NCI-H1048 (cell line): ENCODE measurements around the gene KLF18.
"Not testable (repeated sequence)": the region's sequence is repeated elsewhere in the genome, so short reads cannot be mapped to it uniquely, and the experiment has no call there.

Experiments used
- DNase-seq: peaks from one replicate; lab custom pipeline; 2025; lab: John Stamatoyannopoulos, UW

Gene KLF18

DNA sequence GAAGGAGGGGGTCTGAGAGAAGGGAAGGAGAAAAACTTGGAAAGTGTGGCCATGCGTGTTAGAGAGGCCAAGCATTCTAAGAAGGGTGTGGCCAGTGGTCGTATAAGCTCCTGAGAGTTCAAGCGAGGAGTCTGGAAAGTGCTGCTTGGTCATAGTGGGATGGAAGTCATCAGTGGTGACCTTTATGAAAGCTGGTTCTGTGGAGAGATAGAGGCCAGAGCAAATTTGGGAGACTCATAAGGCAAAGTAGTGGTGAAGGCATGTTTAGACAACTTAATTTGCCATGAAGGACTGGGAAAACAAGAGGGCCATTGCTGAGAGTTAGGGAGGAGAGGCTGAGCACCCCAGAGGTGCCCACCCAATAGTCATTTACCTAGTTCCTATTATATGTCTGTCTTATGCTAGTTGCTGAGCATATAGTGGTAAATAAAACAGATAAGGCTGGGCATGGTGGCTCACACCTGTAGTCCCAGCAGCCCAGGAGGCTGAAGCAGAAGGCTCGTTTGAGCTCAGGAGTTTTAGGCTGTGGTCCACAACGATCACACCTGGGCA, 21.0 kb downstream of the KLF18 start:
- no peak for DNase-seq

DNA sequence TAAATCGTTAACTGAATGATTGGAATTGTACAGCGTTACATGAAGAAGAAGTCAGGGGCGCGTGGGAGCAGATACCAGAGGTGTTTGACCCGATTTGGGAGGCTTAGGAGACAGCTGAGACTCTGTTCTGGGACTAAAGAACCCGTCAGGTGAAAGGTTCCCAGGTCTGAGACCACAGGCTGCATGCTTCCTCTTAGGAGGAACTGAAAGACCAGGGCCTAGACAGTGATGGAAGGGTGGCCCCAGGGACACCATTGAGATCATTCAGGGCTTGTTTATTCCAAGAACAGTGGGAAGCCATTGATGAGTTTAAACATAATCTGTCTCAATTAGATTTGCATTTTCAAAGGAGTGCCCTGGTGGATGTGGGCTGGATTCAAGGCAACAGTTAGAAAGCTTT, 21.9 kb downstream of the KLF18 start:
- DNase-seq, result no peak

DNA sequence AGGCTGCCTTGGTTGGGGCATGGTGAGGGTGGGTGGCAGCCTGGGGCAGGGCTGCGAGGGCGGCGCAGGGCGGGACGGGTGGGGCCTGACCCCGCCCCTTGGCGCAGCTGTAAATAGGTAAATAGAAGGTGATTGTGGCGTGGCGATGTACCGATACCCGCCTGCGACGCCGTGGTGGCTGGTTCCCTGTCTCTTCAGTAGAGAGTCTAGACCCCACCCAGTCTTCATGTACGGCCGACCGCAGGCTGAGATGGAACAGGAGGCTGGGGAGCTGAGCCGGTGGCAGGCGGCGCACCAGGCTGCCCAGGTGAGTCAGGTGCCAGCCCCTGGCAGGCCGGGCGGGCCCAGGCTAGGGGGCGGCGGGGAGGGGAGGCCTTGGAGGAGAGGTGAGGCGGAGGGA, 22.7 kb downstream of the KLF18 start, which contains the start of gene KLF17:
Gene KLF17 (plus strand): TSS at position 140 of the 400 bp plus-strand sequence. CDS start 87 bp downstream, at position 227.
- no peak for DNase-seq

DNA sequence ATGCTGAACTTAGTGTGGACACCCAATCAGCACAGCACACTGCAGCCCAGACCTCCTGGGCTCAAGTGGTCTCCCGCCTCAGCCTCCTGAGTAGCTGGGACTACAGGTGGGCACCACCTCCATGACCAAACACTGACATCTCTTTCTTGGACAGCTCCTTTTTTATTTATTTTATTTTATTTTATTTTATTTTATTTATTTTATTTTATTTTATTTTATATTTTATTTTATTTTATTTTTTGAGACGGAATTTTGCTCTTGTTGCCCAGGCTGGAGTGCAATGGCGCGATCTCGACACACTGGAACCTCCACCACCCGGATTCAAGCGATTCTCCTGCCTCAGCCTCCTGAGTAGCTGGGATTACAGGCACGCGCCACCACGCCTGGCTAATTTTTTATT, 24.2 kb downstream of the KLF18 start:
- not testable (repeated sequence) for DNase-seq

DNA sequence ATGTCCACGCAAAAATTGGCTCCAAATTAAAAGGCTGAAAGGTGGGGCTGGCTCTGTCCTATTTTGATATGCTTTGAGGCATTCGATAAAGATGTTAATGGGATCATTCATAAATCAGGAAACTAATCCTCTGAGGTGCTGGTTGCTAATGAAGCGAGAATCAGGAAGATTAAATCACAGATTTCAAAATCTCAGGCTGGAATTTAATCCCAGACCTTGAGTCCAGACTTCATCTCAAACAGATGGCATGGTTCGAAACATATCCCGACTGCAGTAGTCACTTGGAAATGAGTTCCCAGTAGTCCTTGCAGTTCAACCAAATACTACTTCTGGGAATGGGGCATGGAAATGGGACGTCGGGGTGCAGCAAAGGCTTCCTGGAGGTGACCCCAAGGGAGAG, 27.3 kb downstream of the KLF18 start:
- no peak for DNase-seq

DNA sequence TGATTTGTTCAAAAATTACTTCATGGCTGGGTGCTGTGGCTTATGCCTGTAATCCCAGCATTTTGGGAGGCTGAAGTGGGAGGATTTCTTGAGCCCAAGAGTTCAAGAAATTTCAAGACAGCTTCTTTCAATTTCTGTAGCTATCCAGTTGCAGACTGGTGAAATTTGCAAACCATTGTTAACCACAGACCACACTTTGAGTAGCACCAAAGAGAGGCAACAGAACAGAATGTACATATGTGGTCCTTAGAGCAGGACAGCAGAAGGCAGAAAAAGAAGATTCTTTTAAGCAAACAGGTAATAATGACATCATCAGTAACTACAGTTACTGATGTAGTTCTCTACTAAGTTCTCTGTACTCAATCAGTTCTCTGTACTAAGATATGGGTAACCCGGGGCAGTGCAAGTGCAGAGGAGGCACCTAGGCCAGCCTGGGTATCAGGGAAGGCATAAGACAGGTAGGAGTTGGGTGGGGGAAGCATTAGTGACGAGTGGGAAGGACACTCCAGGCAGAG, 28.3 kb downstream of the KLF18 start:
- no peak for DNase-seq

DNA sequence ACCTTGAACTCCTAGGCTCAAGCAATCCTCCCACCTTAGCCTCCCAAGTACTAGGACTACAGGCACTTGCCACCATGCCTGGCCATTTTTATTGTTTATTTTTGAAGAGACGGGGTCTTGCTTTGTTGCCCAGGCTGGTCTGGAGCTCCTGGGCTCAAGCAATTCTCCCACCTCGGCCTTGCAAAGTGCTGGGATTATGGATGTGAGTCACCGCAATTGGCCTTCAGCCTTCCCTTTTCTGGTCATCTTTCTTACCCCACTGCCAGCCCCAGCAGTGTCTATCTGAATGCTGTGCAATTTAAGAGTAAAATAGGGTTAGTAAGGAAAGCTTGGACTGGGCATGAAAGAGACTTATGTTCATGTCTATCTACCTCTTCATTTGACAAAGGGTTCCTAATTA, 28.9 kb downstream of the KLF18 start:
- DNase-seq, result no peak

DNA sequence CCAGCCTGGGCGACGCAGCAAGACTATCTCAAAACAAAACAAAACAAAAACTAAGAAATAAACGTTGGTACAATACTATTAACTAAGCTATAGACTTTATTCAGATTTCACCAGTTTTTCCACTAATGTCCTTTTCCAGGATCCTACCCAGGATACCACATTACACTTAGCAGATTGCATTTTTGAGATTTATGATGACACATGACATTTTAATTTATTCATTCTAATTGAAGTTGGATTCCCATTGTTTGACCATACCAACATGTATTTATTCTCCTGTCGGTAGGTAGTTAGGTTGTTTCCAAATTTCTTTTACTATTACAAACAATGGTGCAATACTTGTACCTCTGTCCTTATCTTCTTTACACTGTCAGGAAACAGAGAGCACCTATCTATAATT, 29.6 kb downstream of the KLF18 start:
- no peak for DNase-seq

DNA sequence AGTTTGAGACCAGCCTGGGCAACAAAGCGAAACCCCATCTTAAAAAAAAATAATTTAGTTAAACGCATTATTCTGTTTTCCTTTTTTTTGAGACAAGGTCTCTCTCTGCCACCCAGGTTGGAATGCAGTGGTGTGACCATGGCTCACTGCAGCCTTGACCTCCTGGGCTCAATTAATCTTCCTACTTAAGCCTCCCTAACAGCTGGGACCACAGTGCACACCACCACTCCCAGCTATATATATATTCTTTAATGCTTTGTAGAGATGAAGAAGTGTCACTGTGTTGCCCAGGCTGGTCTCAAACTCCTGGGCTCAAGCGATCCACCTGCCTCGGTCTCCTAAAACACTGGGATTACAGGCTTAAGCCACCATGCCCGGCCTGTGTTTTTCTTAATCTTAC, 30.5 kb downstream of the KLF18 start:
- no peak for DNase-seq

DNA sequence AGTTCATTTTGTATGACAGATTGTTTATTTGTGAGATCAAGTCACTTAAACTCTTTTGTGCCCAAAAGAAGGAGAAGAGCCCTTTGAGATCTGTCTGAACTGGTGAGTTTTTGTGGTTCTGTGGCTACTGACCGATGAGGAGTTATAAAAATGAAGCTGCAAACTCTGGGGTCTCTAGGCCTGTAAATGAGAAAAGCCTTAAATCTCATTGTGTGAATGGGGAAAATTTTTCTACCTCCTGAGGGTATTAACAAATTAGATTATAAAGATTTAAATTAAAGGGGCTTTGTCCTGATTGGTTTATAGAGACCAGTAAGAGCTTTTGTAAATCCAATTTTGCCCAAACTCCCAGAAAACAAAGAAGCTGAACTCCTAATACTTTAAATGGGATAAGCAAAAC, 32.5 kb downstream of the KLF18 start:
- no peak for DNase-seq

DNA sequence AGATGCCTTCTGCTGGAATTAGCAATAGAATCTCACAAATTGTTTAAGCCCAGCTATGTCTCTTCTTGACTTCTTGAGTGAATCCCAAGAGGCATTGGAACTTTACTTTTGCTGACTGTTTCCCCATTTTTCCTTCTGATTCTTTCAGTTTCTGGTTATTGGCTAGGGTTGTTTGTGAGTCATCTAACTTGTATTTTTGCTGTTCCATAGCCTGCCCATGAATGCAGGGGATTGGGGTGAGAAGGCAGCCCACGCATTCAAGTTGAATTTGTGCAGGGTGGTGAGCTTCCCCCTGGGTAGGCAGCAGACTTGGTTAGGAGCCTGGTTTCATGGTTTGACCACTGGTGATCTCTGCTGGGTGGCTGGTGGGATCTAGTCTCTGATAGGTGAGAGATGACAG, 33.2 kb downstream of the KLF18 start:
- DNase-seq, result no peak

DNA sequence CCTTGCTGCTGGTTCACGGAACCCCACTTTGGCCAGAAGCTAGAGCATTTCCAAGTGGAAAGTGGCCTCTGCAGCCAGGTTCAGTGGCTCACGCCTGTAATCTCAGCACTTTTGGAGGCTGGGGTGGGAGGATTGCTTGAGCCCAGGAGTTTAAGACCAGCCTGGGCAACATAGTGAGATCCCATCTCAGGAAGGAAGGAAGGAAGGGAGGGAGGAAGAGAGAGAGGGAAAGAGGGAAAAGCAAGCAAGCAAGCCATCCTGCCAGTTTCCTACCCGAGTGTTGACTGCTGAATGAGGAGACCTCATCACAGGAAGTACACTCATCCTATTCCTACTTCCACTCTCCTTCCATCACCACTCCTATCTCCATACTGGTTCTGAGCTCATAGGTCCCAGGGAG, 35.6 kb downstream of the KLF18 start:
- DNase-seq, result no peak

DNA sequence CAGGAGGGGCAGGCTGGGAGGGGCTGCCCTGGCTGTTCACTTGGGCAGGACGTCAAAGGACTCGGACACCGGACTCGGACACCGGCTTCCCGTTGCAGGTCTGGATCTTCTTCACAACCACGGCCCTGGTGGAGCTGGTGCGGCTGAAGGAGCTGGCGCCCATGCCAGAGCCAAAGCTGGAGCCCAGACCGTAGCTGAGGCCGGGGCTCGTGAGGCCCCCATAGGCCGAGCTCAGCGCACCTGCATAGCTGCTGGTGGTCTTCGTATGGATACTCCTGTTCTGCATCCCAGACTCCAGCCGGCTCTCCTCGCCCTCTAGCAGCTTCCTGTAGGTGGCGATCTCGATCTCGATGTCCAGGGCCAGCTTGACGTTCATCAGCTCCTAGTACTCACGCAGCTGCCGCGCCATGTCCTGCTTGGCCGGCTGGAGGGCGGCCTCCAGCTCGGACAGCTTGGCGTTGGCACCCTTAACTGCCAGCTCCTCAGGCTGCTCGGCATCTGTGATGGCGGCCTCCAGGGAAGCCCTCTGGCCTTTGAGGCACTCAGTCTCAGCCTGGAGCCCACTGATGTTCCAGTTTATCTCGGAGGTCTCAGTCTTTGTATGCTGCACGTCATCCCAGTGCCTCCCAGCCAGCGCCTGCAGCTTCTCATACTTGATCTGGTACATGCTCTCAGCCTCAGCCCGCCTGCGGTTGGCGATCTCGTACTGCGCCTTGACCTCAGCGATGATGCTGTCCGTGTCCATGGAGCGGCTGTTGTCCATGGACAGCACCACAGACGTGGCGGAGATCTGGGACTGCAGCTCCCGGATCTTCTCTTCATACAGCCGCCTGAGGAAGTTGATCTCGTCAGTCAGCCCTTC, 37.9 kb downstream of the KLF18 start:
- DNase-seq, result no peak

DNA sequence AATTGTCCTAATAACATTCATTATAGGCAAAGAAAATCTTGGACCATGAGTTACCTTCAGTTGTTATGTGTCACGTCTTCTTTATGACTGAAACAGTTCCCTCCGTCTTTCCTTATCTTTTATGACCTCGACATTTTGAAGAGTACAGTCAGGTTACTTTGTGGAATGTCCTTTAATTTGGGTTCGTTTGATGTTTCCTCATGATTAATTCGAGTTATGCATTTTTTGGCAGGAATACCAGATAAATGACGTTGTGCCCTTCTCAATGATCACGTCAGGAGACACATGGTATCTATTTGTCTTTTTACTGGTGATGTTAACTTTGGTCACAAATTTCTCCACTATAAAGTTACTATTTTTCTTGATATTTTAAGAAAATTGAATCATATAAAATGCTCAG, 40.1 kb downstream of the KLF18 start:
- DNase-seq, result no peak

DNA sequence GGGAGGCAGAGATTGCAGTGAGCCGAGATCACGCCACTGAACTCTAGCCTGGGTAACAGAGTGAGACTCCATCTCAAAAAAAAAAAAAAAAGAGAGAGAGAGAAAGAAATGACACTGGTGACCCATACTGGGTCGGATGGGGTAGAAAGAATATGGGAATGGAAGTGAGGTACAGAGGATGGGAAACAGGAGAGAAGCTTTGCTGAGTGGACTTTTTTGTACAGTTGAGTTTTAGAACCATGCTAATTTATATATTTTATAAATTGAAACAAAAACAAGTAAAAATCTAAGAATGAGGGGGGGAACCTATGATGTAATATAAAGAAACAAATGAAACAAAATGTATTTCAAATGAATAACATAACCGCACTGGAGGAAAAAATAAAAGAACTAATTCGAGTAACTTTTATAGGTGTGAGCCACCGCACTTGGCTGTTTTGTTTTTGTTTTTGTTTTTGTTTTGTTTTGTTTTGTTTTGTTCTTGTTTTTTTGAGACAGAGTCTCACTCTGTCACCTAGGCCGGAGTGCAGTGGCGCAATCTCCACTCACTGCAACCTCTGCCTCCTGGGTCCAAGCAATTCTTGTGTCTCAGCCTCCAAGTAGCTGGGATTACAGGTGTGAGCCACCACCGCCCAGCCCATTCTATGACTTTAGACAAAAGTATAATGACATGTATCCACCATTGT, 41.1 kb downstream of the KLF18 start:
- no peak for DNase-seq

DNA sequence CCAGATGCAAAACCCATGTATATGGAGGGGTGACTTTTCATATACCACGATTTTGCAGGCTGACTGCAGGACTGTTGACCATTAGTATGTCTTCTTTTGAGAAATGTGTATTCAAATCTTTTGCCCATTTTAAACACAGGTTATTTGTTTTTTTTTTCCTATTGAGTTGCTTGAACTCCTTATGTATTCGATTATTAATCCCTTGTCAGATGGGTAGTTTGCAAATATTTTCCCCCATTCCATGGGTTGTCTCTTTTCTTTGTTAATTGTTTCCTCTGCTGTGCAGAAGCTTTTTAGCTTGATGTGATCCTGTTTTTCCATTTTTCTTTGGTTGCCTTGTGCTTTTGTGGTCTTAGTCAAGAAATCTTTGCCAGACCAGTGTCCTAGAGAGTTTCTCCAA, 47.4 kb downstream of the KLF18 start:
- no peak for DNase-seq

DNA sequence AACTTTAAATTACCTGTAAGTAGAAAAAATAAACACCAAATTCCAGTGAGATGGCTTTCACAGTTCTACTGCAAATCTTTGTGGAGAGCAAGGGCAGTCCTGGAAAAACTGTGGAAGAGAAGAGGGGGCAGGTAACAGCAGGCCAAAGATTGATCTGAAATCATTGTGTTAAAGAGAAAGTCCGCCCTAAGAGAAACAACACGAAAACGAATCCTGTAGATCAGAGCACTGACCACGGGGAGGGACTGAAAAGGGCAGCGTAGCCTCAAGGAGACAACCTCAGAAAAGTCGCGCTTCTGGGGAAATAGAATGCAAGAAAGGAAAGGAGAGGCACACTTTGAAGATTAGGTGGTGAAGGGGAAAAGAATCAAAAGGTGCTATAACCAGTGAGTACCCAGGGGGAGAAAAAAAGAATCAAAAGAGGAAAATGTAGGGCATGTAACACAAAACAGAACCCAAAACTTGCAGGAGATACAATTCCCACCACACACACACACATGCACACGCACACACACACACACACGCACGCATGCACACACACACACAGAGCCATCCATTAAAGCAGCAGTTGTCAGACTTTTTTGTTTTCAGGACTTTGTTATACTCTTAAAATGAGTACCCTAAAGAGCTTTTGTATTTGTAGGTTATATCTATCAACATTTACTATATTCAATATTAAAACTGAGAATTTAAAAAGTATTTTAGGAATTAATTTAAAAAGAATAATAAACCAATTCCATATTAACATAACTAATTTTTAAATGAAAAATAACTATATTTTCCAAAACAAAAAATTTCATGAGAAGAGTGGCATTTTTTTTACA, 50.8 kb downstream of the KLF18 start:
- no peak for DNase-seq

DNA sequence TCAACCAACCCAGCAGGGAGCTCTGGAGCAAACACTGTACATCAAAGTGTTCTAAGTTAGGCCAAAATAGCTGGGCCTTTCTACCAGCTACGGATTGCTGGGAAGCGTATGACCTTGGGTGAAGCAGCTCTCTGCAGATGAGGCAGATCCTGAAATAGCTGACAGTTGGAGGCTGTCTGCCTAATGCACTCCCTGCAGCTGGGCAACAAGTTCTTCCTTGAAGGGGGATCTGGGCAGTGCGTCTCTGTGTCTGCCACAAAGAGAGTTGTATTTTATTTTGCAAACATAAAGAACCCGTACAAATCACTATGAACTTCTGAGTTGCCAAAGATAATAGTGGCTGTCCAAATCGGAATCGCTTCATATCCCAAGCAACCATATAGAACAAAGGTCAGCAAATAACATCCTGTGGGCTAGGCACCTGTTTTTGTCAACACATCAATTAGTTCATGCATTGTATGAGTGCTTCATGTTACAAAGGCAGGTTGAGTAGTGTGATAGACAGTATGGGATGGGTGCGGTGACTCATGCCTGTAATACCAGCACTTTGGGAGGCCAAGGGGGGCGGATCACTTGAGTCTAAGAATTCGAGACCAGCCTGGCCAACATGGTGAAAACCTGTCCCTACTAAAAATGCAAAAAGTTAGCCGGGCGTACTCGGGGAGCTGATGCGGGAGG, 51.9 kb downstream of the KLF18 start:
- no peak for DNase-seq
